Measurements from ENCODE around the gene FGR. TPM values are rescaled to one million over a fixed set of nuclear protein-coding genes. Genes with fewer than 3 reads are reported as not detected.

The FGR gene
- total and polyA plus RNA-seq, 2 donors (not counting 1 experiment from before 2014, with no cell fraction given), result 57.0 to 295 TPM

DNA sequence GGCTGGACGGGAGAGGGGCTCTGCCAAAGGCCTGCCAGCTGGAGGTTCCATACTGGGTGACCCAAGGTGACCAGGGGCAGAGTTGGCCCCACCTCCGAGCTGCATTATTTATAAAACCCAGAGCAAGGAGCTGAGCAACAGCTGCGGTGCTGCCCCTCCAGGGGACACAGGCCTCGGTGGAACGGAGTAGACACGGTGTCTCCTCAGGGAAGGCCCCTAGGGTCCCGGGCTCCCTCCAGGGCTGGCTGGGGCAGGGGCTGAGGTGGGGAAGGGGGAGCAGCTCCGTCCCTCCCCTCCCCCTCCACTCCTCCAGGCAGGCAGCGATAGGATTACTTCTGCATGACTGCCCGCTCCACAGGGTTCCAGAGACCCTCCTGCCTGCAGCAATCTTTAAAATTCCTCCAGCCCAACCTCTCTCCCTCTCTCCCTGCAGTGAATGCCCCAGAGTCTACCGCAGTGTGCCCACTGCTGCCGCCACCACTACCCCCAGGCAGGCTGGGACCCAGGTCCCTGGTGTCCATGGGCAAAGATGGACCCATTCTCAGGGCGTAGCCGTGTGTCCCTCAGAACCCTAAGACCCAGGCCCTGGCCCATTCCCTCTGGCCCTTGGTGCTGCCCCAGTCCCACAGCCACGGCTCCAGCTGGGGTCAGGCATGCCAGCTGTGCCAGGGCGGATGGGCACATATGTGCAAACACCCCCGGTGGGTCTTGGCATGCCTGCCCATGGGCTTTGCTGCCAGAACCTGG, 41.9 kb downstream of the FGR start:
- no peak overlapping the region for H2AFZ ChIP-seq (ENCODE audit: insufficient read depth, low read depth, low read length, poor library complexity, severe bottlenecking)
- WGBS (ENCODE audit: insufficient coverage), result 95% methylated on average over 15 of the region's 17 CpGs
- no peaks in the 10 kb centered on the region for H3K27me3 ChIP-seq (replicated peaks in 1 of 4; ENCODE audit: control extremely low read depth in 1 of 4, control insufficient read depth in 3 of 4, insufficient read depth in 4 of 4, low read length in 3 of 4)
- Mint-ChIP-seq H3K27me3 (no peaks in the 10 kb centered on the region), H3K4me3 (no peak overlapping the region), H3K9me3 (ENCODE audit: insufficient read depth) (no peaks in the 10 kb centered on the region), H3K4me1 (peaks cover 6% of the 10 kb centered on the region), H3K27ac (no peak overlapping the region)
- ChIA-PET POLR2A (interaction anchor here (0.6 kb wide), 1 partner anchor 318 kb away, joined by 7 read pairs; no protein-coding TSS in a partner anchor), CTCF (no interaction called here)
- TF ChIP-seq, protein P1, sequence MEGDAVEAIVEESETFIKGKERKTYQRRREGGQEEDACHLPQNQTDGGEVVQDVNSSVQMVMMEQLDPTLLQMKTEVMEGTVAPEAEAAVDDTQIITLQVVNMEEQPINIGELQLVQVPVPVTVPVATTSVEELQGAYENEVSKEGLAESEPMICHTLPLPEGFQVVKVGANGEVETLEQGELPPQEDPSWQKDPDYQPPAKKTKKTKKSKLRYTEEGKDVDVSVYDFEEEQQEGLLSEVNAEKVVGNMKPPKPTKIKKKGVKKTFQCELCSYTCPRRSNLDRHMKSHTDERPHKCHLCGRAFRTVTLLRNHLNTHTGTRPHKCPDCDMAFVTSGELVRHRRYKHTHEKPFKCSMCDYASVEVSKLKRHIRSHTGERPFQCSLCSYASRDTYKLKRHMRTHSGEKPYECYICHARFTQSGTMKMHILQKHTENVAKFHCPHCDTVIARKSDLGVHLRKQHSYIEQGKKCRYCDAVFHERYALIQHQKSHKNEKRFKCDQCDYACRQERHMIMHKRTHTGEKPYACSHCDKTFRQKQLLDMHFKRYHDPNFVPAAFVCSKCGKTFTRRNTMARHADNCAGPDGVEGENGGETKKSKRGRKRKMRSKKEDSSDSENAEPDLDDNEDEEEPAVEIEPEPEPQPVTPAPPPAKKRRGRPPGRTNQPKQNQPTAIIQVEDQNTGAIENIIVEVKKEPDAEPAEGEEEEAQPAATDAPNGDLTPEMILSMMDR (IDR thresholded peaks at IDR 0.05), result no peak
- no peak for TF ChIP-seq EZH2 (IDR thresholded peaks at IDR 0.05; ENCODE audit: borderline replicate concordance, insufficient read depth, low read depth, low read length, poor library complexity, severe bottlenecking)
- H3K4me3 ChIP-seq (ENCODE audit: control extremely low read depth in 1 of 5, extremely low read depth in 1 of 5, insufficient read depth in 1 of 5, low read depth in 2 of 5, low read length in 4 of 5), result no peak overlapping the region
- intact Hi-C loops (cut with micrococcal nuclease), result no loop called here
- no peaks in the 10 kb centered on the region for H3K9me3 ChIP-seq (ENCODE audit: control extremely low read depth in 1 of 3, control insufficient read depth in 2 of 3, insufficient read depth in 1 of 3, low read length in 2 of 3)
- peaks cover 0 to 18% of the 10 kb centered on the region in 2 experiments for H3K36me3 ChIP-seq (replicated peaks in 1 of 2; ENCODE audit: control extremely low read depth in 1 of 2, control insufficient read depth in 1 of 2, extremely low read depth in 1 of 2, insufficient read depth in 2 of 2, low read length in 1 of 2)
- DNase-seq, result no peak
- H3K79me2 ChIP-seq (ENCODE audit: control insufficient read depth, insufficient read depth, low read length), result peaks cover 97% of the 10 kb centered on the region
- ATAC-seq (ENCODE audit: low read depth), result no peak
- H3K27ac ChIP-seq (ENCODE audit: low read length in 2 of 2), result no peak overlapping the region
- peaks cover 24 to 47% of the 10 kb centered on the region in 2 donors for H3K4me1 ChIP-seq (ENCODE audit: control insufficient read depth in 2 of 2, insufficient read depth in 2 of 2, low read length in 2 of 2)
- peaks cover 63% of the 10 kb centered on the region for H4K20me1 ChIP-seq (ENCODE audit: control insufficient read depth, insufficient read depth, low read length, poor library complexity, severe bottlenecking)
- H3K9ac ChIP-seq (ENCODE audit: low read length), result no peak overlapping the region
- H3K4me2 ChIP-seq (replicated peaks; ENCODE audit: low read depth, low read length, poor library complexity, severe bottlenecking), result no peak overlapping the region

DNA sequence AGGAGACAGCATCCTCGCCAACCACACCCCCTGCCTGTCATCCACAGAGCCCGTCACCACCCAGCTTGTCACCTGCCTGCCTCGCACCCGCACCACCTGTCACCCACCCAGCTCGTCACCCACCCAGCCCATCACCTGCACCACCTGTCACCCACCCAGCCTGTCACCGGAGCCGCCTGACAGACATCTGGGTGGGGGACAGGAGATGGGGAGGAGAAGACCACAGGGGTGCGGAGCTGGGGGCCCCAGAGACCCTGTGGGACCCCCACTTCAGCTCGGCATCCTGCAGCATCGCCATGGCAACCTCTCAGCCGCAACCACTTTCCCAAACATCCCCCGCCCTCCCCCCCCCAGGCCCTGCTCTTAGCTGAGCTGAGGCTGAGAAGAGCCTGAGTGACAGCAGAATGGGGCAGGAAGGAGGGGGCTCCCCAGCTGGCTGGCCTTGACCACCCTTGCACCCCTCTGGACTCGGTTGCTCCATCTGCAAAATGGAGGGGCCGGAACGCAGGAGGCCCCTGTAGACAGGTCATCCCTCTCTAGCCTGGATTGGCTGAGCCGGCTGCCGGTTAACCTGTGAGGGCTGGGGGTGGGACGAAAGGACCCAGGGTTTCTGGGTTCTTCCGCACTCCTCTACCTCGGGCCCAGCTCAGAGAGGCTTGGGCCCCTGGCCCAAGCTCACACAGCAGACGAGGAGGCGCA, 42.6 kb downstream of the FGR start:
- intact Hi-C loops (cut with micrococcal nuclease), result no loop called here
- ChIA-PET POLR2A (interaction anchor here (0.6 kb wide), 1 partner anchor 319 kb away, joined by 7 read pairs; no protein-coding TSS in a partner anchor), CTCF (no interaction called here)
- TF ChIP-seq EZH2 (IDR thresholded peaks at IDR 0.05; ENCODE audit: borderline replicate concordance, insufficient read depth, low read depth, low read length, poor library complexity, severe bottlenecking), result no peak
- TF ChIP-seq, protein P1 (IDR thresholded peaks at IDR 0.05), result no peak
- Histone ChIP-seq H3K9ac (ENCODE audit: low read length) (no peak overlapping the region), H3K4me3 (ENCODE audit: control extremely low read depth in 1 of 5, extremely low read depth in 1 of 5, insufficient read depth in 1 of 5, low read depth in 2 of 5, low read length in 4 of 5) (no peak overlapping the region), H3K36me3 (replicated peaks in 1 of 2; ENCODE audit: control extremely low read depth in 1 of 2, control insufficient read depth in 1 of 2, extremely low read depth in 1 of 2, insufficient read depth in 2 of 2, low read length in 1 of 2) (peaks cover 0 to 18% of the 10 kb centered on the region in 2 experiments), H3K27me3 (replicated peaks in 1 of 4; ENCODE audit: control extremely low read depth in 1 of 4, control insufficient read depth in 3 of 4, insufficient read depth in 4 of 4, low read length in 3 of 4) (no peaks in the 10 kb centered on the region), H3K79me2 (ENCODE audit: control insufficient read depth, insufficient read depth, low read length) (peaks cover 97% of the 10 kb centered on the region), H3K9me3 (ENCODE audit: control extremely low read depth in 1 of 3, control insufficient read depth in 2 of 3, insufficient read depth in 1 of 3, low read length in 2 of 3) (no peaks in the 10 kb centered on the region), H3K27ac (ENCODE audit: low read length in 2 of 2) (no peak overlapping the region), H3K4me2 (replicated peaks; ENCODE audit: low read depth, low read length, poor library complexity, severe bottlenecking) (no peak overlapping the region), H4K20me1 (ENCODE audit: control insufficient read depth, insufficient read depth, low read length, poor library complexity, severe bottlenecking) (peaks cover 56% of the 10 kb centered on the region), H3K4me1 (ENCODE audit: control insufficient read depth in 2 of 2, insufficient read depth in 2 of 2, low read length in 2 of 2) (peaks cover 17 to 40% of the 10 kb centered on the region in 2 donors), H2AFZ (ENCODE audit: insufficient read depth, low read depth, low read length, poor library complexity, severe bottlenecking) (no peak overlapping the region)
- WGBS (ENCODE audit: insufficient coverage), result 98% methylated on average over 10 of the region's 22 CpGs
- Mint-ChIP-seq H3K27ac (no peak overlapping the region), H3K4me1 (peaks cover 6% of the 10 kb centered on the region), H3K27me3 (no peaks in the 10 kb centered on the region), H3K4me3 (no peak overlapping the region), H3K9me3 (ENCODE audit: insufficient read depth) (no peaks in the 10 kb centered on the region)
- no peak for ATAC-seq (ENCODE audit: low read depth)
- no peak for DNase-seq
